Measurements from ENCODE around the gene CD2BP2. TPM values are rescaled to one million over a fixed set of nuclear protein-coding genes. Genes with fewer than 3 reads are reported as not detected.
A peak's percentile ranks its signal among the peaks of the same experiment; 100 is the strongest.

The CD2BP2 gene
- total and polyA plus RNA-seq, 2 of the 13 experiments (the other 11 are each of a cell fraction or from before 2014, with no cell fraction given), result 24.9 to 54.6 TPM

DNA sequence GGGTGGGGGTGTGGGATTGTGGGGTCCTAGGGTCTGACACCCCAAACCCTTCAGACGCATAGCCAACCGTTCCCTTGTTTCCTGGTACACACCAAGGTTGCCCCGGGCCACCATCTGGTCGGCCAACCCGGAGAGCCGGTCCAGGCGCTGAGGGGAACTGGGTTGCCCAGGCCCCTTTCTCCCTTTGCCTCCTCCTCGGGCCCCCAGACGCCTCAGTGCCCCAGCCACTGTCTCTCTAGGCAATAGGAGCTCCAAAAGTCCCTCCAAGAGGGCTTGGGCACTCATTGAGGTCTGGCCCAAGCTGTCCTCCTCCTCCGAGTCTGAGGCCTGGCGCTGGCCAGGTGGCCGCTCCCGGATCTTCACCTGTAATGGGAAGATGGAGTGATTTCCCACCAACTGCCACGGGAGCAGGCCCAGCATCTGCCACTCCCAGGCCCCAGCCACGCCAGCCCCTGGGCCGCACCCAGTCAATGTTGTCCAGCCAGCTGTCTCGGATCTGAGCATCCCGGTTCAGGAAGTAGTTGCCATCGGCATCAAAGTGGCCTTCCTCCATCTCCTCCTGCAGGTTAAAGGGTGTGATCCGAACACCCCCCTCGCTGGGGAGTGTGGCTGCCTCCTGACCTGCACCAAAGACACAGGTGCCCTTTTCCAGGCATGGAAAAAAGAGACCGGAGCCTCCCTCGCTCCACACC, 1.5 kb downstream of the CD2BP2 start:
- ChIA-PET POLR2A (interaction anchor here (1.3 to 6.7 kb wide), 9 partner anchors 9 to 54 kb away, joined by 3 to 94 read pairs (median 7); partner anchors contain the start of genes TBC1D10B and ZNF771), CTCF (ENCODE audit: low intra/inter-chr PET ratio, low total read pairs) (interaction anchor here (1.2 to 2.4 kb wide), 2 partner anchors 56 to 276 kb away, joined by 3 to 10 read pairs; no protein-coding TSS in a partner anchor)
- no TSS peak for BruUV-seq (replicated peaks)
- Histone ChIP-seq H3K27ac (ENCODE audit: extremely low read length, insufficient read depth, low read length) (peak overlapping the region; percentile 3), H3K9me3 (ENCODE audit: low read length) (no peaks in the 10 kb centered on the region), H3K36me3 (replicated peaks in 1 of 2; ENCODE audit: control insufficient read depth in 1 of 2, insufficient read depth in 2 of 2, low read length in 2 of 2) (peaks cover 5 to 35% of the 10 kb centered on the region in 2 experiments; a peak in 4 of 5 replicates), H2AFZ (ENCODE audit: low read length) (no peak overlapping the region), H3K27me3 (ENCODE audit: control insufficient read depth in 1 of 2, insufficient read depth in 2 of 2, low read length in 2 of 2) (no peaks in the 10 kb centered on the region; a peak in 1 of 5 replicates), H3K4me3 (replicated peaks in 1 of 3; ENCODE audit: insufficient read depth in 1 of 3, low read depth in 2 of 3, low read length in 3 of 3) (peak overlapping the region; percentile 85 to 94 (median 88); a peak in 4 of 6 replicates), H3K4me1 (ENCODE audit: insufficient read depth, low read length) (peaks cover 60% of the 10 kb centered on the region), H3K9ac (ENCODE audit: insufficient read depth, low read depth, low read length) (peak overlapping the region; percentile 84), H3K4me2 (ENCODE audit: low read depth, low read length) (peak overlapping the region; percentile 96), H3K79me2 (ENCODE audit: insufficient read depth, low read length) (peaks cover 23% of the 10 kb centered on the region), H4K20me1 (ENCODE audit: insufficient read depth, low read length) (no peaks in the 10 kb centered on the region)
- WGBS (ENCODE audit: low lambda C conversion rate), result 97% methylated on average over 17 of the region's 23 CpGs
- intact Hi-C loops (cut with micrococcal nuclease; ENCODE audit: unreplicated experiment), result loop anchor here (2.0 kb wide), 2 partner anchors 19 to 55 kb away; no protein-coding TSS in a partner anchor
- in situ Hi-C loops (cut with HindIII; ENCODE audit: extremely low pct_ligation_motif_present, low pct_unique_long_range_greater_than_20kb), result loop anchor here (10.0 kb wide), 1 partner anchor 261 kb away; the partner anchor contains the start of gene ZNF689
- DNase-seq (ENCODE audit: low spot score) (no peak), FAIRE-seq (no peak), ATAC-seq (no peak)
- TF ChIP-seq NR2F2 (IDR thresholded peaks at IDR 0.05; ENCODE audit: borderline replicate concordance, low read depth) (0 out of 2 replicates have a peak, but pooled peaks have one; percentile 11), ZNF230 (CRISPR knock-in tag; IDR thresholded peaks at IDR 0.05) (no peak), ZNF772 (CRISPR knock-in tag; IDR thresholded peaks at IDR 0.05) (0 out of 2 replicates have a peak, but pooled peaks have one; percentile 9), REPIN1 (CRISPR knock-in tag; IDR thresholded peaks at IDR 0.05; ENCODE audit: borderline replicate concordance, low read depth) (no peak), RERE (CRISPR knock-in tag; IDR thresholded peaks at IDR 0.05; ENCODE audit: low read depth) (no peak), BCL6 (CRISPR knock-in tag; IDR thresholded peaks at IDR 0.05) (no peak), MEF2D (CRISPR knock-in tag; IDR thresholded peaks at IDR 0.05) (no peak), ATM (IDR thresholded peaks at IDR 0.05; ENCODE audit: borderline replicate concordance) (no peak)
- TF ChIP-seq, protein P1, sequence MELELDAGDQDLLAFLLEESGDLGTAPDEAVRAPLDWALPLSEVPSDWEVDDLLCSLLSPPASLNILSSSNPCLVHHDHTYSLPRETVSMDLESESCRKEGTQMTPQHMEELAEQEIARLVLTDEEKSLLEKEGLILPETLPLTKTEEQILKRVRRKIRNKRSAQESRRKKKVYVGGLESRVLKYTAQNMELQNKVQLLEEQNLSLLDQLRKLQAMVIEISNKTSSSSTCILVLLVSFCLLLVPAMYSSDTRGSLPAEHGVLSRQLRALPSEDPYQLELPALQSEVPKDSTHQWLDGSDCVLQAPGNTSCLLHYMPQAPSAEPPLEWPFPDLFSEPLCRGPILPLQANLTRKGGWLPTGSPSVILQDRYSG (CRISPR knock-in tag; IDR thresholded peaks at IDR 0.05), result no peak
- TF ChIP-seq, protein P2, sequence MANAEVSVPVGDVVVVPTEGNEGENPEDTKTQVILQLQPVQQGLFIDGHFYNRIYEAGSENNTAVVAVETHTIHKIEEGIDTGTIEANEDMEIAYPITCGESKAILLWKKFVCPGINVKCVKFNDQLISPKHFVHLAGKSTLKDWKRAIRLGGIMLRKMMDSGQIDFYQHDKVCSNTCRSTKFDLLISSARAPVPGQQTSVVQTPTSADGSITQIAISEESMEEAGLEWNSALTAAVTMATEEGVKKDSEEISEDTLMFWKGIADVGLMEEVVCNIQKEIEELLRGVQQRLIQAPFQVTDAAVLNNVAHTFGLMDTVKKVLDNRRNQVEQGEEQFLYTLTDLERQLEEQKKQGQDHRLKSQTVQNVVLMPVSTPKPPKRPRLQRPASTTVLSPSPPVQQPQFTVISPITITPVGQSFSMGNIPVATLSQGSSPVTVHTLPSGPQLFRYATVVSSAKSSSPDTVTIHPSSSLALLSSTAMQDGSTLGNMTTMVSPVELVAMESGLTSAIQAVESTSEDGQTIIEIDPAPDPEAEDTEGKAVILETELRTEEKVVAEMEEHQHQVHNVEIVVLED (CRISPR knock-in tag; IDR thresholded peaks at IDR 0.05; ENCODE audit: borderline replicate concordance), result no peak
